Caco-2 (cell line): ENCODE data around the gene FAM181B. TPM values are rescaled to one million over a fixed set of nuclear protein-coding genes. Genes with fewer than 3 reads are reported as not detected.

ENCODE experiments used
- BruUV-seq: library from RNA; stranded (reverse); fragments of 400-500 nt; replicated peaks from 2 replicates; lab custom pipeline; 2021; lab: Mats Ljungman, UMichigan
- CTCF ChIA-PET: fragments of 300-600 bp; sonication (Branson Sonifier 250); formaldehyde crosslinking; loops from one replicate; lab custom pipeline; 2022; ENCODE audit warnings: antibody characterized with exemption; lab: Charles Lee
- POLR2A ChIA-PET: fragments of 300-600 bp; sonication (Branson Sonifier 250); formaldehyde crosslinking; loops from one replicate; lab custom pipeline; 2022; ENCODE audit warnings: antibody characterized with exemption; lab: Charles Lee
- DNase-seq, 2 experiments: peaks; one replicate each; pipeline versions ENCODE4 v3.0.0 to v3.0.0-alpha.2; 2020 to 2022
- H3K27me3 ChIP-seq: replicated peaks from 2 replicates; pipeline ENCODE4 v1.6.0; 2011; ENCODE audit warnings: low read length; ENCODE audit not compliant: control insufficient read depth, insufficient read depth
- H3K36me3 ChIP-seq: 2 replicates; pipeline ENCODE4 v1.5.1; 2011; ENCODE audit warnings: low read length; ENCODE audit not compliant: control insufficient read depth, insufficient read depth
- H3K4me1 ChIP-seq: fragments of 250-450 bp; sonication (Bioruptor Pico); 2 replicates; pipeline ENCODE4 v1.5.1; 2020; ENCODE audit warnings: mild to moderate bottlenecking
- H3K4me3 ChIP-seq: 2 replicates; pipeline ENCODE4 v1.5.1; 2011; ENCODE audit warnings: low read depth, mild to moderate bottlenecking, control low read depth, low read length
- H3K9me3 ChIP-seq: fragments of 250-450 bp; sonication (Bioruptor Pico); 2 replicates; pipeline ENCODE4 v1.5.1; 2020; ENCODE audit warnings: mild to moderate bottlenecking, moderate library complexity
- H3K27ac Mint-ChIP-seq: one replicate; pipeline ENCODE4 v1.8.0; 2022; ENCODE audit warnings: mixed read lengths; ENCODE audit not compliant: unreplicated experiment
- H3K27me3 Mint-ChIP-seq: one replicate; pipeline ENCODE4 v1.8.0; 2022; ENCODE audit warnings: mixed read lengths; ENCODE audit not compliant: insufficient read depth, unreplicated experiment
- H3K36me3 Mint-ChIP-seq: one replicate; pipeline ENCODE4 v1.8.0; 2022; ENCODE audit warnings: mild to moderate bottlenecking, mixed read lengths; ENCODE audit not compliant: insufficient read depth, unreplicated experiment
- H3K4me1 Mint-ChIP-seq: one replicate; pipeline ENCODE4 v1.8.0; 2022; ENCODE audit warnings: low read depth, mixed read lengths; ENCODE audit not compliant: unreplicated experiment
- H3K4me3 Mint-ChIP-seq: one replicate; pipeline ENCODE4 v1.8.0; 2022; ENCODE audit warnings: mild to moderate bottlenecking, moderate library complexity, mixed read lengths; ENCODE audit not compliant: unreplicated experiment
- H3K9me3 Mint-ChIP-seq: one replicate; pipeline ENCODE4 v1.8.0; 2022; ENCODE audit warnings: mixed read lengths; ENCODE audit not compliant: unreplicated experiment
- intact Hi-C: fragments of 100-400 bp; cut with micrococcal nuclease; formaldehyde crosslinking; loops from one replicate; pipeline ENCODE4 v1.10.0; 2022; ENCODE audit not compliant: unreplicated experiment
- total RNA-seq: library from RNA; stranded (reverse); gene quantifications from 2 replicates; pipeline ENCODE4 v1.2.3, GENCODE V29; 2022
- TF ChIP-seq, protein P1 (sequence below), 2 experiments: fragments of 200-600 bp in 1 of 2; IDR thresholded peaks; 1 replicate in 1 of 2; 2 replicates in 1 of 2; pipeline versions ENCODE4 v1.5.1 to v1.8.0; 2011 to 2022; ENCODE audit warnings: antibody characterized with exemption in 1 of 2, control low read depth in 1 of 2, inconsistent platforms in 1 of 2, low read depth in 1 of 2, low read length in 1 of 2, mild to moderate bottlenecking in 1 of 2, moderate library complexity in 1 of 2; ENCODE audit not compliant: insufficient read depth in 1 of 2, severe bottlenecking in 1 of 2, unreplicated experiment in 1 of 2

The FAM181B gene
- total RNA-seq, 1 experiment from 2014 or later = not detected

DNA sequence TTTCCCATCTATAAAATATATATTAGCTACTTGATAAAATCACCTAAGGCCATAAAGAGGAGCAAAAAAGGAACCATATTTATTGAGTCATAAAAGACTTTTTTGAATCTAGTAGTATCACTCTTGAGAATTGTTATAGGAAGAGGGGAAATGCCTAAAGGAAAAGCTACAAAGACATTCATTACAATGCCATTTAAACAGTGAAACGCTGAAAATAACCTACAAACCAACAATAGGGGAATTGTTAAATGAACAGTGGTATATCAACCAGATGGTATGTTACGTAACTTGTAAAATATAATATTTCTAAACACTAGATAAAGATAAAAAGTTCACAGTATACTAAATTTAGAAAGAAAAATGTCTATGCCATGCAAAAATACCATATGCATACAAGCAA is 47.5 kb downstream of the FAM181B start:
- H3K4me1 ChIP-seq = no peaks in the 10 kb centered on the region
- no peaks in the 10 kb centered on the region for H3K36me3 Mint-ChIP-seq
- H3K4me3 ChIP-seq = no peak overlapping the region
- H3K9me3 Mint-ChIP-seq = peaks cover 18% of the 10 kb centered on the region
- TF ChIP-seq, protein P1, sequence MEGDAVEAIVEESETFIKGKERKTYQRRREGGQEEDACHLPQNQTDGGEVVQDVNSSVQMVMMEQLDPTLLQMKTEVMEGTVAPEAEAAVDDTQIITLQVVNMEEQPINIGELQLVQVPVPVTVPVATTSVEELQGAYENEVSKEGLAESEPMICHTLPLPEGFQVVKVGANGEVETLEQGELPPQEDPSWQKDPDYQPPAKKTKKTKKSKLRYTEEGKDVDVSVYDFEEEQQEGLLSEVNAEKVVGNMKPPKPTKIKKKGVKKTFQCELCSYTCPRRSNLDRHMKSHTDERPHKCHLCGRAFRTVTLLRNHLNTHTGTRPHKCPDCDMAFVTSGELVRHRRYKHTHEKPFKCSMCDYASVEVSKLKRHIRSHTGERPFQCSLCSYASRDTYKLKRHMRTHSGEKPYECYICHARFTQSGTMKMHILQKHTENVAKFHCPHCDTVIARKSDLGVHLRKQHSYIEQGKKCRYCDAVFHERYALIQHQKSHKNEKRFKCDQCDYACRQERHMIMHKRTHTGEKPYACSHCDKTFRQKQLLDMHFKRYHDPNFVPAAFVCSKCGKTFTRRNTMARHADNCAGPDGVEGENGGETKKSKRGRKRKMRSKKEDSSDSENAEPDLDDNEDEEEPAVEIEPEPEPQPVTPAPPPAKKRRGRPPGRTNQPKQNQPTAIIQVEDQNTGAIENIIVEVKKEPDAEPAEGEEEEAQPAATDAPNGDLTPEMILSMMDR (IDR thresholded peaks at IDR 0.05; ENCODE audit: insufficient read depth in 1 of 2, low read depth in 1 of 2, low read length in 1 of 2, severe bottlenecking in 1 of 2, unreplicated experiment in 1 of 2) = no peak
- no peaks in the 10 kb centered on the region for H3K36me3 ChIP-seq
- no peak overlapping the region for H3K4me3 Mint-ChIP-seq
- no TSS peak for BruUV-seq
- H3K27me3 Mint-ChIP-seq = peaks cover 12% of the 10 kb centered on the region
- H3K4me1 Mint-ChIP-seq = peaks cover 12% of the 10 kb centered on the region
- H3K9me3 ChIP-seq = 0 out of 2 replicates have a peak, but pooled peaks cover 3% of the 10 kb centered on the region
- intact Hi-C loops = no loop called here
- H3K27me3 ChIP-seq = no peaks in the 10 kb centered on the region; the same call in 1 of the 2 replicates
- H3K27ac Mint-ChIP-seq = no peak overlapping the region
- CTCF ChIA-PET = interaction anchor here (1.3 to 1.4 kb wide), 2 partner anchors 9 to 13 kb away, joined by 4 to 6 read pairs; no protein-coding TSS in a partner anchor
- POLR2A ChIA-PET = no interaction called here
- no peak for DNase-seq

DNA sequence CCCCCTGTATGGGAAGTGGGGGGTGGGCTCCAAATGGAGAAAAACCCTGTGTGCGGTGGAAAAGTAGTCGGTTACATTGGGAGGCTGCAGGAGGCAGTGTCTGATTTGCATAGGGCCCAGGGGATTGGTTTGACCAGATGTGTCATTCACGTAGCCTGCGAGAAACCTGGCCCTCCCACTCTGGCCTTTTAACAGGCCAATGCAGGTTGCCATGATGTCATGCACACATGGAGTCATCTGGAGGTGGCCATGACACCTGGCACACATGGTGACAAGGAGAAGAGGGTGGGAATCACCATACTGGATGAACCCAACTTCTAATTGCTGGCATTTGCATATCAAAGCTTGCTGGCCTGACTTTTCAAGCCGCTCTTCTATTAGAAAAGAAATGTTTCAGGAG is 50.6 kb downstream of the FAM181B start:
- H3K27me3 Mint-ChIP-seq = peaks cover 7% of the 10 kb centered on the region
- CTCF ChIA-PET = interaction anchor here (0.6 to 1.8 kb wide), 4 partner anchors 13 to 1457 kb away, joined by 3 to 10 read pairs (median 4); no protein-coding TSS in a partner anchor

GRCh38 chr11:82682003-82682751 is 51.5 kb downstream of the FAM181B start:
- H3K27ac Mint-ChIP-seq = no peak overlapping the region

More for the DNA sequence above, 50.6 kb downstream of the FAM181B start:
- TF ChIP-seq, protein P1 (IDR thresholded peaks at IDR 0.05; ENCODE audit: insufficient read depth in 1 of 2, low read depth in 1 of 2, low read length in 1 of 2, severe bottlenecking in 1 of 2, unreplicated experiment in 1 of 2) = no peak
- peaks cover 3% of the 10 kb centered on the region; the same call in 1 of the 2 replicates for H3K9me3 ChIP-seq
- no peaks in the 10 kb centered on the region for H3K36me3 ChIP-seq
- H3K4me3 ChIP-seq = no peak overlapping the region
- POLR2A ChIA-PET = no interaction called here
- H3K4me1 ChIP-seq = no peaks in the 10 kb centered on the region
- intact Hi-C loops = loop anchor here (2.0 kb wide), 1 partner anchor 20 kb away; no protein-coding TSS in a partner anchor
- Mint-ChIP-seq H3K9me3 (peaks cover 18% of the 10 kb centered on the region), H3K4me3 (no peak overlapping the region), H3K36me3 (no peaks in the 10 kb centered on the region), H3K27ac (no peak overlapping the region), H3K4me1 (peaks cover 12% of the 10 kb centered on the region)
- H3K27me3 ChIP-seq = no peaks in the 10 kb centered on the region; the same call in 1 of the 2 replicates
- no peak for DNase-seq
- BruUV-seq = no TSS peak

More at GRCh38 chr11:82682003-82682751, 51.5 kb downstream of the FAM181B start:
- CTCF ChIA-PET = interaction anchor here (0.6 to 1.8 kb wide), 4 partner anchors 14 to 1458 kb away, joined by 3 to 10 read pairs (median 4); no protein-coding TSS in a partner anchor
- H3K4me1 ChIP-seq = no peaks in the 10 kb centered on the region
- intact Hi-C loops = loop anchor here (1.0 to 2.0 kb wide), 4 partner anchors 13 to 367 kb away; no protein-coding TSS in a partner anchor
- H3K36me3 Mint-ChIP-seq = no peaks in the 10 kb centered on the region
- H3K27me3 ChIP-seq = no peaks in the 10 kb centered on the region; the same call in 1 of the 2 replicates
- H3K27me3 Mint-ChIP-seq = peaks cover 3% of the 10 kb centered on the region
- H3K9me3 ChIP-seq = peaks cover 3% of the 10 kb centered on the region; the same call in 1 of the 2 replicates
- DNase-seq = peak; percentile 57 to 78
- H3K36me3 ChIP-seq = no peaks in the 10 kb centered on the region
- peaks cover 12% of the 10 kb centered on the region for H3K4me1 Mint-ChIP-seq
- peaks cover 18% of the 10 kb centered on the region for H3K9me3 Mint-ChIP-seq
- BruUV-seq = no TSS peak
- peak overlapping the region; percentile 45 for H3K4me3 Mint-ChIP-seq
- POLR2A ChIA-PET = no interaction called here
- TF ChIP-seq, protein P1 (IDR thresholded peaks at IDR 0.05; ENCODE audit: insufficient read depth in 1 of 2, low read depth in 1 of 2, low read length in 1 of 2, severe bottlenecking in 1 of 2, unreplicated experiment in 1 of 2) = peak; percentile 72 to 76
- no peak overlapping the region for H3K4me3 ChIP-seq
